ENCODE results near the gene IQCF2. TPM values are rescaled to one million over a fixed set of nuclear protein-coding genes. Genes with fewer than 3 reads are reported as not detected.

The IQCF2 gene
- total RNA-seq, 2 donors from 2014 or later, result not detected

DNA sequence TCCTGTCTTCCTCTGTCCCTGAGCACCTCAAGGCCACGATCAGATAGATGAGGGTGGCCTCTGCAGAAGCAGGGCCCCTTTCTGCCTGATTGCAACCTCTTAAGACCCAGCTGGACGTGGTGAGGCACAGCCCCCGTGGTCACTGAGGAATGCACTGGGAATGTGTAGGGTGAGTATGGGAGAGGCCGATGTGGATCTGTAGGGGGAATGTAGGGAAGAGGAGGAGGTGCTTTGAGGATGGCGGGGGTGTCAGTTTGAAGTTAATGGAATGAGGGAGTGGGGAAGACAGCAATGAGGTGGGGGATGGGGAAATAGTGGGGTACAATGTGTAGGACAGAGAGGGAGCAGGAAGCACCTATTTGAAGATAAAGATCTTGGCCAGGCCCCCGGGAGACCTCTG, 14.8 kb downstream of the IQCF2 start:
- no peaks in the 10 kb centered on the region for H3K27me3 ChIP-seq (ENCODE audit: control insufficient read depth, insufficient read depth, low read length, poor library complexity, severe bottlenecking)

GRCh38 chr3:51879937-51880336, 18.5 kb downstream of the IQCF2 start:
- Mint-ChIP-seq H3K36me3 (ENCODE audit: low read depth) (peaks cover 5% of the 10 kb centered on the region), H3K27ac (no peak overlapping the region), H3K27me3 (ENCODE audit: insufficient read depth) (peaks cover 3% of the 10 kb centered on the region), H3K9me3 (no peaks in the 10 kb centered on the region), H3K4me1 (peaks cover 9% of the 10 kb centered on the region), H3K4me3 (no peak overlapping the region)
- no peaks in the 10 kb centered on the region for H3K27me3 ChIP-seq (ENCODE audit: control insufficient read depth, insufficient read depth, low read length, poor library complexity, severe bottlenecking)
- no peak overlapping the region for H3K27ac ChIP-seq (ENCODE audit: low read depth, low read length)
- no peaks in the 10 kb centered on the region for H3K4me1 ChIP-seq (ENCODE audit: control insufficient read depth, insufficient read depth, low read length)
- H3K9ac ChIP-seq (ENCODE audit: extremely low read depth, low read length, poor library complexity, severe bottlenecking), result no peak overlapping the region
- H3K4me3 ChIP-seq (ENCODE audit: low read length), result no peak overlapping the region
- no peaks in the 10 kb centered on the region for H3K36me3 ChIP-seq (ENCODE audit: control insufficient read depth, insufficient read depth, low read length)
- no peak for DNase-seq
- TF ChIP-seq, protein P1, sequence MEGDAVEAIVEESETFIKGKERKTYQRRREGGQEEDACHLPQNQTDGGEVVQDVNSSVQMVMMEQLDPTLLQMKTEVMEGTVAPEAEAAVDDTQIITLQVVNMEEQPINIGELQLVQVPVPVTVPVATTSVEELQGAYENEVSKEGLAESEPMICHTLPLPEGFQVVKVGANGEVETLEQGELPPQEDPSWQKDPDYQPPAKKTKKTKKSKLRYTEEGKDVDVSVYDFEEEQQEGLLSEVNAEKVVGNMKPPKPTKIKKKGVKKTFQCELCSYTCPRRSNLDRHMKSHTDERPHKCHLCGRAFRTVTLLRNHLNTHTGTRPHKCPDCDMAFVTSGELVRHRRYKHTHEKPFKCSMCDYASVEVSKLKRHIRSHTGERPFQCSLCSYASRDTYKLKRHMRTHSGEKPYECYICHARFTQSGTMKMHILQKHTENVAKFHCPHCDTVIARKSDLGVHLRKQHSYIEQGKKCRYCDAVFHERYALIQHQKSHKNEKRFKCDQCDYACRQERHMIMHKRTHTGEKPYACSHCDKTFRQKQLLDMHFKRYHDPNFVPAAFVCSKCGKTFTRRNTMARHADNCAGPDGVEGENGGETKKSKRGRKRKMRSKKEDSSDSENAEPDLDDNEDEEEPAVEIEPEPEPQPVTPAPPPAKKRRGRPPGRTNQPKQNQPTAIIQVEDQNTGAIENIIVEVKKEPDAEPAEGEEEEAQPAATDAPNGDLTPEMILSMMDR (conservative IDR thresholded peaks at IDR 0.05), result no peak
- H3K9me3 ChIP-seq (ENCODE audit: control insufficient read depth, low read length), result peaks cover 4% of the 10 kb centered on the region
- WGBS, 2 experiments (ENCODE audit: insufficient coverage in 1 of 2, insufficient read length in 1 of 2), result 100% methylated on average over 1 of the region's 2 CpGs; no CpG with 5 or more reads in 1 of the 2 experiments

More for the DNA sequence above, 14.8 kb downstream of the IQCF2 start:
- Mint-ChIP-seq H3K27me3 (ENCODE audit: insufficient read depth) (peaks cover 3% of the 10 kb centered on the region), H3K27ac (no peak overlapping the region), H3K4me1 (peaks cover 4% of the 10 kb centered on the region), H3K36me3 (ENCODE audit: low read depth) (peaks cover 26% of the 10 kb centered on the region), H3K9me3 (no peaks in the 10 kb centered on the region), H3K4me3 (no peak overlapping the region)
- Histone ChIP-seq H3K36me3 (ENCODE audit: control insufficient read depth, insufficient read depth, low read length) (no peaks in the 10 kb centered on the region), H3K9ac (ENCODE audit: extremely low read depth, low read length, poor library complexity, severe bottlenecking) (no peak overlapping the region), H3K27ac (ENCODE audit: low read depth, low read length) (no peak overlapping the region), H3K9me3 (ENCODE audit: control insufficient read depth, low read length) (peaks cover 10% of the 10 kb centered on the region), H3K4me1 (ENCODE audit: control insufficient read depth, insufficient read depth, low read length) (no peaks in the 10 kb centered on the region), H3K4me3 (ENCODE audit: low read length) (no peak overlapping the region)
- DNase-seq, result no peak
- TF ChIP-seq, protein P1 (conservative IDR thresholded peaks at IDR 0.05), result no peak
- WGBS, 2 experiments (ENCODE audit: insufficient coverage in 1 of 2, insufficient read length in 1 of 2), result 91 to 96% methylated on average over 3 to 6 of the region's 6 CpGs

DNA sequence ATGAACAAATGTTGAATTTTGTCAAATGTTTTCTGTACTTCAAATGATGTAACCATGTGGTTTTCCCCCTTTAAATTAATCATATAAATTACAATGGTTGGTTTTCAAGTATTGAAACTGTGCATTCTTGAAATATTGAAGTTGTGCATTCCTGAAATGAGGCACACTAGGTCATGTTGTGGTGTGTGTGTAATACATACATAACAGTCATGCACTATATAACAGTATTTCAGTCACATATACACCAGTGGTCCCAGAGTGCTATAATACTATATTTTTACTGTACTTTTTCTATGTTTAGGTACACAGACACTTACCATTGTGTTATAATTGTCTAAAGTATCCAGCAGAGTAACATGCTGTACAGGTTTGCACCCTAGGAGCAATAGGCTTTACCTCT, 25.0 kb downstream of the IQCF2 start:
- peaks cover 15% of the 10 kb centered on the region for H3K4me1 Mint-ChIP-seq
- Histone ChIP-seq H3K27ac (ENCODE audit: low read depth, low read length) (no peak overlapping the region), H3K36me3 (ENCODE audit: control insufficient read depth, insufficient read depth, low read length) (no peaks in the 10 kb centered on the region), H3K4me1 (ENCODE audit: control insufficient read depth, insufficient read depth, low read length) (peaks cover 9% of the 10 kb centered on the region), H3K9me3 (ENCODE audit: control insufficient read depth, low read length) (peaks cover 18% of the 10 kb centered on the region), H3K4me3 (ENCODE audit: low read length) (no peak overlapping the region), H3K27me3 (ENCODE audit: control insufficient read depth, insufficient read depth, low read length, poor library complexity, severe bottlenecking) (no peaks in the 10 kb centered on the region), H3K9ac (ENCODE audit: extremely low read depth, low read length, poor library complexity, severe bottlenecking) (no peak overlapping the region)
- DNase-seq, result no peak
- TF ChIP-seq, protein P1 (conservative IDR thresholded peaks at IDR 0.05), result no peak
- no peaks in the 10 kb centered on the region for H3K27me3 Mint-ChIP-seq (ENCODE audit: insufficient read depth)
- H3K9me3 Mint-ChIP-seq, result peaks cover 2% of the 10 kb centered on the region
- H3K27ac Mint-ChIP-seq, result no peak overlapping the region
- H3K36me3 Mint-ChIP-seq (ENCODE audit: low read depth), result no peaks in the 10 kb centered on the region
- H3K4me3 Mint-ChIP-seq, result no peak overlapping the region
